Karpas-422 (cell line): ENCODE results near the gene CMA1. TPM values are rescaled to one million over a fixed set of nuclear protein-coding genes. Genes with fewer than 3 reads are reported as not detected.
"Not testable (repeated sequence)": the region's sequence is repeated elsewhere in the genome, so short reads cannot be mapped to it uniquely, and the experiment has no call there.

Experiments
- DNase-seq: peaks from one replicate; pipeline ENCODE4 v3.0.0-alpha.2; 2015
- H2AFZ ChIP-seq: fragments of 200-600 bp; sonication (generic); 2 replicates; pipeline ENCODE4 v1.6.1; 2014; ENCODE audit warnings: antibody characterized with exemption, low read length, mixed read lengths
- H3K27ac ChIP-seq: fragments of 200-600 bp; sonication (generic); 2 replicates; pipeline ENCODE4 v1.5.1; 2014; ENCODE audit warnings: mild to moderate bottlenecking, low read length, moderate library complexity
- H3K27me3 ChIP-seq: fragments of 200-600 bp; sonication (generic); 2 replicates; pipeline ENCODE4 v1.6.1; 2014; ENCODE audit warnings: low read length, mixed read lengths
- H3K36me3 ChIP-seq: fragments of 200-600 bp; sonication (generic); 2 replicates; pipeline ENCODE4 v1.6.1; 2014; ENCODE audit warnings: low read length, mixed read lengths; ENCODE audit not compliant: insufficient read depth
- H3K4me1 ChIP-seq: fragments of 200-600 bp; sonication (generic); 2 replicates; pipeline ENCODE4 v1.6.1; 2014; ENCODE audit warnings: mild to moderate bottlenecking, low read length, mixed read lengths
- H3K4me2 ChIP-seq: fragments of 200-600 bp; sonication (generic); 2 replicates; pipeline ENCODE4 v1.6.1; 2014; ENCODE audit warnings: low read length, low read depth, mild to moderate bottlenecking; ENCODE audit not compliant: poor library complexity, severe bottlenecking
- H3K4me3 ChIP-seq: fragments of 200-600 bp; sonication (generic); 2 replicates; pipeline ENCODE4 v1.5.1; 2014; ENCODE audit warnings: mild to moderate bottlenecking, antibody characterized with exemption, low read length, mixed read lengths
- H3K79me2 ChIP-seq: fragments of 200-600 bp; sonication (generic); 2 replicates; pipeline ENCODE4 v1.6.1; 2014; ENCODE audit warnings: mild to moderate bottlenecking, low read length, mixed read lengths
- H3K9ac ChIP-seq: fragments of 200-600 bp; sonication (generic); 2 replicates; pipeline ENCODE4 v1.6.0; 2014; ENCODE audit warnings: low read length
- H3K9me2 ChIP-seq: fragments of 200-600 bp; sonication (generic), shearing (Covaris generic); replicated peaks from 2 replicates; pipeline ENCODE4 v1.6.0; 2014; ENCODE audit warnings: mild to moderate bottlenecking, low read length, moderate library complexity; ENCODE audit not compliant: insufficient read depth
- H3K9me3 ChIP-seq: fragments of 300-700, 200-600 bp; sonication (generic); 2 replicates; pipeline ENCODE4 v1.6.1; 2014; ENCODE audit warnings: low read length, mixed read lengths
- H4K20me1 ChIP-seq: fragments of 200-600 bp; sonication (generic); 2 replicates; pipeline ENCODE4 v1.6.1; 2014; ENCODE audit warnings: mild to moderate bottlenecking, antibody characterized with exemption, low read length, low read depth; ENCODE audit not compliant: insufficient read depth
- total RNA-seq: library from RNA; depleted of rRNA; stranded (reverse); fragments of >200 nt; shearing (Covaris generic); gene quantifications from 2 replicates; pipeline ENCODE4 v1.2.3, GENCODE V29; 2014; ENCODE audit warnings: low replicate concordance; rRNA removed

Gene CMA1, protein sequence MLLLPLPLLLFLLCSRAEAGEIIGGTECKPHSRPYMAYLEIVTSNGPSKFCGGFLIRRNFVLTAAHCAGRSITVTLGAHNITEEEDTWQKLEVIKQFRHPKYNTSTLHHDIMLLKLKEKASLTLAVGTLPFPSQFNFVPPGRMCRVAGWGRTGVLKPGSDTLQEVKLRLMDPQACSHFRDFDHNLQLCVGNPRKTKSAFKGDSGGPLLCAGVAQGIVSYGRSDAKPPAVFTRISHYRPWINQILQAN
- total RNA-seq: not detected in 2 replicates

DNA sequence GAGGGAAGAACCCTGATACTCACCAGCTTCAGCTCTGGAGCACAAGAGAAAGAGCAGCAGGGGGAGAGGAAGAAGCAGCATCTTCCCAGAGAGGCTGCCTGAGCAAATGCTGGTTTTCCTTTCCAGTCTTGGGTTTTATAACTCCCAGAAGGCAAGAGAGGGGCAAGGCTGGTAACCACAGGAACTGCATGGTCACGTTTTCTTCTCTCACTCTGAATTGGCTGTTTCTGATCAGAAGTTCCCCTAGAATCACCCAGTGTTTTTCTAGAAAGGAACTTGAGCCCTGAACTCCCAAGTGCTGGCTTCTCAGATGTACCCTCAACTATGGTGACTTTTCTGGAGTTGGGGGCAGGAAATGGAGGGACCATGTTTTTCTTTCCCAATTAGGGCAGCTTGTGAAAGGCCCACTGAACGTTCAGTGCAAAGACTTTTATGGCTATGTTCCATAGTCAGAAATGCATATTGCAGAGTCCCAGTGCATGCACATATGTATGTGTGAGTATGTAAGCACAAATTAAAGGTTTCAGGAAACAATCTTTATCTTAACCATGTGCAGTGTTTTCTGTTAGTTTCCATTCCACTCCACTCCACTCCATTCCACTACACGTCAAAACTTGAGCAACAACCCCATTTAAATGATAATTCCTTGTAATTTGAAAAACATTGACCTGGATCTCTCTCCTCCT, at the start of gene CMA1:
Gene CMA1 (minus strand): TSS at position 111 of the 686 bp plus-strand sequence. CDS start 30 bp downstream, at position 81.
- no peaks in the 10 kb centered on the region for H3K27me3 ChIP-seq
- no peak within 1 kb of the TSS for H3K9ac ChIP-seq
- DNase-seq: no peak
- H2AFZ ChIP-seq: no peak within 1 kb of the TSS
- no peaks in the 10 kb centered on the region for H3K4me1 ChIP-seq
- no peaks in the 10 kb centered on the region for H3K9me2 ChIP-seq
- H4K20me1 ChIP-seq: no peaks in the 10 kb centered on the region
- H3K27ac ChIP-seq: no peak within 1 kb of the TSS
- H3K4me2 ChIP-seq: no peak within 1 kb of the TSS
- H3K79me2 ChIP-seq: no peaks in the 10 kb centered on the region
- no peaks in the 10 kb centered on the region for H3K9me3 ChIP-seq
- H3K36me3 ChIP-seq: no peaks in the 10 kb centered on the region
- no peak within 1 kb of the TSS for H3K4me3 ChIP-seq

DNA sequence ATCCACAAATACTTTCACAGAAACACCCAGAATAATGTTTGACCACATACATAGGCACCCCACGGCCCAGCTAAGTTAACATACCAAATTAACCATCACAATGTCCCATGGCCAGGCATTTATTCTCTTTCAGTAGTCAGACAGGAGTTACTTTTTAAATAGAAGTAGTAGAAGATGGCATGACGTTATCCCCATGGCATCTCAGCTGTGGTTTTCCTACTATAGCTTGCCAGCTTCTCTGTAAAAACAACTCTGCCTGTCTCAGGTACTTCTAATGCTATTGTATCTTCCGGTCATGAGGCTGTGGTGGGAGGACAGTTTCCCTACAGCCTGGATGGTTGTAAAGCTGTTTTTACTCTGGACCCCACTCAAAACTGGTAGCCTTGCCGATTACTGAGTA, 48.7 kb upstream of the CMA1 start:
- no peaks in the 10 kb centered on the region for H4K20me1 ChIP-seq
- H3K4me3 ChIP-seq: no peak overlapping the region
- H3K9me2 ChIP-seq: no peaks in the 10 kb centered on the region
- H3K36me3 ChIP-seq: no peaks in the 10 kb centered on the region
- no peak for DNase-seq
- no peaks in the 10 kb centered on the region for H3K27me3 ChIP-seq
- H3K4me2 ChIP-seq: no peak overlapping the region
- no peaks in the 10 kb centered on the region for H3K79me2 ChIP-seq
- no peak overlapping the region for H2AFZ ChIP-seq
- no peaks in the 10 kb centered on the region for H3K9me3 ChIP-seq
- no peak overlapping the region for H3K27ac ChIP-seq
- no peak overlapping the region for H3K9ac ChIP-seq
- no peaks in the 10 kb centered on the region for H3K4me1 ChIP-seq

DNA sequence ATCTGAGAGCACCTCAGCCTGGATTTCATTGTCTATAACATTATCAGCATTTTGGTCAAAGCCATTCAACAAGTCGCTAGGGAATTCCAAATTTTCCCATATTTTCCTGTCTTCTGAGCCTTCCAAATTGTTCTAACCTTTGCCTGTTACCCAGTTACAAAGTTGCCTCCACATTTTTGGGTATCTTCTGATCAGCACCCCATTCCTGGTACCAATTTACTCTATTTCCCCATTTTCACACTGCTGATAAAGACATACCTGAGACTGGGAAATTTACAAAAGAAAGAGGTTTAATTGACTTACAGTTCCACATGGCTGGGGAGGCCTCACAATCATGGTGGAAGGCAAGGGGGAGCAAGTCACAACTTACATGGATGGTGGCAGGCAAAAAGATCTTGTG, 41.0 kb upstream of the CMA1 start:
- H4K20me1 ChIP-seq, H3K4me1 ChIP-seq, H3K9ac ChIP-seq, H3K79me2 ChIP-seq, H3K4me2 ChIP-seq, H2AFZ ChIP-seq, H3K4me3 ChIP-seq, H3K27me3 ChIP-seq, DNase-seq, H3K9me2 ChIP-seq, H3K9me3 ChIP-seq, H3K27ac ChIP-seq, H3K36me3 ChIP-seq: not testable (repeated sequence)

DNA sequence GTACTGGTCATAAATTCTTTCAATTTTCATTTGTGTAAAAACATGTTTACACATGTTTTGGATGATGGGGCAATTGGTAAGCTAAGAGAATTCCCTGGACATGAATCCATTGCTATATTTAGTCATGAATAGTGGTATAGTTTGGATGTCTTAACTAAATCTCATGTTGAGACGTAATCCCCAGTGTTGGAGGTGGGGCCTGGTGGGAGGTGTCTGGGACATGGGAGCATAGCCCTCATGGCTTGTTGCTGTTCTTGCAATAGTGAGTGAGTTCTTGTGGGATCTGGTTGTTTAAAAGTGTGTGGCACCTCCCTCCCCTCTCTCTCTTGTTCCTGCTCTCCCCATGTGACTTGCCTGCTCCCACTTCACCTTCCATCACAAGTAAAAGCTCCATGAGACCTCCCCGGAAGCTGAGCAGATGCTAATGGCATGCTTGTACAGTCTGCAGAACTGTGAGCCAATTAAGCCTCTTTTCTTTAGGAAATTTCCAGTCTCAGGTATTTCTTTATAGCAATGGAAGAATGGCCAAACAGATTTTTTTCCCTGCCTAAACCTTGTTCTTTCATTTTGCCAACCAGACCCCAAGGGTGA, 34.4 kb upstream of the CMA1 start:
- Histone ChIP-seq H3K27ac (no peak overlapping the region), H3K9me3 (peaks cover 4% of the 10 kb centered on the region; the same call in 1 of the 2 replicates), H3K9me2 (0 out of 2 replicates have a peak, but pooled peaks cover 5% of the 10 kb centered on the region), H3K9ac (no peak overlapping the region), H3K27me3 (no peaks in the 10 kb centered on the region), H3K4me2 (no peak overlapping the region), H3K79me2 (no peaks in the 10 kb centered on the region), H3K4me3 (no peak overlapping the region), H2AFZ (no peak overlapping the region), H3K36me3 (no peaks in the 10 kb centered on the region), H4K20me1 (no peaks in the 10 kb centered on the region), H3K4me1 (no peaks in the 10 kb centered on the region)
- DNase-seq: no peak

DNA sequence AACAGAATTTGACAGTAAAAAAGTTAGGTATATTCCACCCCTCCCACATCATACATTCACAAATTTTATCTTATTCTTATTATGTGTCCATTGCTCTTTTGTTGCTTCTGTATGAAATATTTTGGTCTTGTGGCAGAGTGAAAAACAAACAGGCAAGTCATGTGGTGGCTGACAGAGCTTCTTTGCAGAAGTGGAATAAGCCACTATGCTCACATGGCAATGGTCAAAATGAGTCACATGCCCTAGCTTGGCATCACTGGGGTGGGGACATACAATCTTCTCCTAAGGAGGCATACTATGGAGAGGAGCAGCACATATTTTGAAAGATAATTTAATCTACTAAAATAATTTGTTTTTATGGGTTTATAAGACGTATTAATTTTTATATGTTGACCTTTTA, 27.7 kb upstream of the CMA1 start:
- Histone ChIP-seq H3K9me3 (no peaks in the 10 kb centered on the region), H2AFZ (no peak overlapping the region), H3K4me2 (no peak overlapping the region), H3K36me3 (no peaks in the 10 kb centered on the region), H3K9ac (no peak overlapping the region), H3K27ac (no peak overlapping the region), H3K4me3 (no peak overlapping the region), H3K9me2 (no peaks in the 10 kb centered on the region), H3K27me3 (no peaks in the 10 kb centered on the region), H4K20me1 (no peaks in the 10 kb centered on the region), H3K79me2 (no peaks in the 10 kb centered on the region), H3K4me1 (no peaks in the 10 kb centered on the region)
- no peak for DNase-seq

DNA sequence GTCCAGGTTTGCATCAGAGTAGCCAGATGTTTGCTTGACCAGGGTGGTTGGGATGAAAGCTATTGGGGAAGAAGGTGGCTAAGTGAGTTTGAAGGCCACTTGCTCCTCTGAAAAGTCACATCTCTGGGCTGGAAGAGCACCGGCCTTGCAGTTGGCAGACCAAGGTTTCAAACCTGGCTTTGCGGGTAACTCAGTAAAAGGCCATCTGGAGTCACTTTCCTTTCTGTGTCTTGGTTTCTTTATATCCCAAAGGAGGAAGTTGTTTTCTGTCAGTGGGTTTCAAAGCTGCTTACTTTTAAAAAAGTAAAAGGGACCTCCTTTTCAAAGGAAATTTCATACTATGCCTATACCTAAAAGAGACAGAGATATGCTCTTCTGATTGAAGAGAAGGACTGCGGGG, 26.2 kb upstream of the CMA1 start:
- H3K79me2 ChIP-seq: no peaks in the 10 kb centered on the region
- H3K9me2 ChIP-seq: no peaks in the 10 kb centered on the region
- no peak overlapping the region for H3K27ac ChIP-seq
- no peaks in the 10 kb centered on the region for H3K36me3 ChIP-seq
- H3K4me3 ChIP-seq: no peak overlapping the region
- no peaks in the 10 kb centered on the region for H3K9me3 ChIP-seq
- H3K4me1 ChIP-seq: no peaks in the 10 kb centered on the region
- H2AFZ ChIP-seq: no peak overlapping the region
- DNase-seq: no peak
- H4K20me1 ChIP-seq: no peaks in the 10 kb centered on the region
- H3K27me3 ChIP-seq: no peaks in the 10 kb centered on the region
- H3K9ac ChIP-seq: no peak overlapping the region
- no peak overlapping the region for H3K4me2 ChIP-seq

- H3K27ac ChIP-seq, H3K79me2 ChIP-seq, H3K4me1 ChIP-seq, H2AFZ ChIP-seq, H3K4me2 ChIP-seq, H3K4me3 ChIP-seq, H3K36me3 ChIP-seq, H3K9me3 ChIP-seq, DNase-seq, H3K9ac ChIP-seq, H3K27me3 ChIP-seq, H3K9me2 ChIP-seq, H4K20me1 ChIP-seq: not testable (repeated sequence)
Measured at GRCh38 chr14:24525877-24526620, 18.0 kb upstream of the CMA1 start.

GRCh38 chr14:24518851-24519250, 10.8 kb upstream of the CMA1 start:
- H3K36me3 ChIP-seq: no peaks in the 10 kb centered on the region

More at GRCh38 chr14:24518851-24519250, 10.8 kb upstream of the CMA1 start:
- Histone ChIP-seq H3K27ac (no peak overlapping the region), H2AFZ (no peak overlapping the region), H3K9me3 (no peaks in the 10 kb centered on the region), H3K4me2 (no peak overlapping the region), H3K9ac (no peak overlapping the region), H4K20me1 (no peaks in the 10 kb centered on the region), H3K27me3 (no peaks in the 10 kb centered on the region), H3K4me3 (no peak overlapping the region), H3K79me2 (no peaks in the 10 kb centered on the region), H3K4me1 (no peaks in the 10 kb centered on the region), H3K9me2 (no peaks in the 10 kb centered on the region)
- DNase-seq: no peak
